Endodermal cell (in vitro differentiated cells): ENCODE results near the gene TRAPPC8. TPM values are rescaled to one million over a fixed set of nuclear protein-coding genes. Genes with fewer than 3 reads are reported as not detected.

Experiments used
- DNase-seq: peaks from one replicate; pipeline ENCODE4 v3.0.0-alpha.2; 2017
- H3K27ac ChIP-seq: 2 replicates; pipeline ENCODE4 v1.5.1; 2013; ENCODE audit warnings: mild to moderate bottlenecking, low read depth, low read length, moderate library complexity
- H3K27me3 ChIP-seq: 2 replicates; pipeline ENCODE4 v1.6.1; 2013; ENCODE audit warnings: mild to moderate bottlenecking, low read length, moderate library complexity; ENCODE audit not compliant: insufficient read depth, control insufficient read depth, poor library complexity, severe bottlenecking
- H3K36me3 ChIP-seq: 2 replicates; pipeline ENCODE4 v1.7.0; 2013; ENCODE audit warnings: mild to moderate bottlenecking, low read length, moderate library complexity; ENCODE audit not compliant: control insufficient read depth, insufficient read depth
- H3K4me1 ChIP-seq: one replicate; pipeline ENCODE4 v1.7.0; 2013; ENCODE audit warnings: low read length; ENCODE audit not compliant: control insufficient read depth, insufficient read depth
- H3K4me3 ChIP-seq: 2 replicates; pipeline ENCODE4 v1.5.1; 2013; ENCODE audit warnings: mild to moderate bottlenecking, low read length, moderate library complexity
- H3K9ac ChIP-seq: 2 replicates; pipeline ENCODE4 v1.6.1; 2013; ENCODE audit warnings: mild to moderate bottlenecking, low read length, moderate library complexity; ENCODE audit not compliant: poor library complexity, severe bottlenecking; ENCODE audit errors: extremely low read depth
- H3K9me3 ChIP-seq: 2 replicates; pipeline ENCODE4 v1.6.1; 2013; ENCODE audit warnings: mild to moderate bottlenecking, low read length, moderate library complexity; ENCODE audit not compliant: control insufficient read depth
- H3K27ac Mint-ChIP-seq: 2 replicates; pipeline ENCODE4 v1.8.0; 2020; ENCODE audit warnings: mixed read lengths
- H3K27me3 Mint-ChIP-seq: 2 replicates; pipeline ENCODE4 v1.8.0; 2021; ENCODE audit warnings: mild to moderate bottlenecking, mixed read lengths; ENCODE audit not compliant: insufficient read depth
- H3K36me3 Mint-ChIP-seq: 2 replicates; pipeline ENCODE4 v1.8.0; 2020; ENCODE audit warnings: low read depth, mixed read lengths
- H3K4me1 Mint-ChIP-seq: 2 replicates; pipeline ENCODE4 v1.8.0; 2020; ENCODE audit warnings: mixed read lengths
- H3K4me3 Mint-ChIP-seq: 2 replicates; pipeline ENCODE4 v1.8.0; 2020; ENCODE audit warnings: mild to moderate bottlenecking, moderate library complexity, mixed read lengths
- H3K9me3 Mint-ChIP-seq: 2 replicates; pipeline ENCODE4 v1.8.0; 2020; ENCODE audit warnings: mild to moderate bottlenecking, mixed read lengths
- CTCF ChIP-seq: fragments of 200-600 bp; sonication (generic); conservative IDR thresholded peaks from 2 replicates; pipeline ENCODE4 v1.5.0; 2021; ENCODE audit warnings: antibody characterized with exemption, mild to moderate bottlenecking
- WGBS, 2 experiments: methylation state at CpG; one replicate each; pipeline versions ENCODE4 v1.1.5 to v1.1.7; 2013; ENCODE audit warnings: missing lambda C conversion rate in 2 of 2, mixed read lengths in 1 of 2; ENCODE audit not compliant: insufficient coverage in 1 of 2, insufficient read length in 1 of 2; 5-methylcytosine and 5-hydroxymethylcytosine counted together
- total RNA-seq, 2 donors: library from RNA; stranded (reverse); fragmentation: NEBNext Ultra II Directional in 1 of 2; extraction: Animal tissue kit (Norgen Biotek cat#: 25700) in 1 of 2; gene quantifications; 2 replicates in 1 of 2; 3 replicates in 1 of 2; pipeline ENCODE4 v1.2.1, GENCODE V29; 2021

The TRAPPC8 gene
- total RNA-seq, 2 donors from 2014 or later: 45.2 to 49.0 TPM

- Mint-ChIP-seq H3K4me3 (no peak overlapping the region), H3K9me3 (no peaks in the 10 kb centered on the region), H3K27ac (no peak overlapping the region), H3K27me3 (no peaks in the 10 kb centered on the region), H3K36me3 (peaks cover 49% of the 10 kb centered on the region), H3K4me1 (no peaks in the 10 kb centered on the region)
- Histone ChIP-seq H3K27me3 (no peaks in the 10 kb centered on the region), H3K4me1 (no peaks in the 10 kb centered on the region), H3K27ac (no peak overlapping the region), H3K9ac (no peak overlapping the region), H3K36me3 (peaks cover 93% of the 10 kb centered on the region), H3K4me3 (no peak overlapping the region), H3K9me3 (no peaks in the 10 kb centered on the region)
- DNase-seq: no peak
- no peak for TF ChIP-seq CTCF
These were observed 82.4 kb downstream of the TRAPPC8 start for GRCh38 chr18:31860488-31860887.

DNA sequence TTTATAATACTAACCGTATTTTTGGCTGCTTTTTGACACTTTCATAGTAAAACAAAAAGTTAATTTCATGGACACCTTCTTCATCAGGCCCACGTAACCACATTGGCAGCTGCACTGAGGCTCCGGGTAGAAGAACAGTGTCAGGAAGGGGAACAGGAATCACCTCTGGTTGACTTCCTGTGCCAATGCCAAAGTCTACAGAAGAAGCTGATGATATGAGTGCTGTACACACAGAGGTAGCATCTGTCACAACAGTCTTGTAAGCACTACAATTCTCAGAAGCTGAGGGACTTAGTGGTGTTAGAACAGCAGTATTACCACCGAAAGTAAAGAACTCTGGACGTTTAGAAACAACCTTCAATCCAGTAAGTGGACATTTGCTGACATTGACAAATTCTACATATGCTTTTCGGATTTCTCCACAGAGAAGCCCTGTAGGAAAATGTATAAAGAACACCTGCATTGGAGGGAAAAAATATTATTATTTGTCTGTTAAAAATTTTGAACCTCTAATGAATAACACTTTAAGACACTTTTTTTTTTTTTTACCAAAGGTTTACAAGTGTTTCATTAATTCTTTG is 85.3 kb downstream of the TRAPPC8 start:
- no peak overlapping the region for H3K27ac ChIP-seq
- H3K27me3 ChIP-seq: no peaks in the 10 kb centered on the region
- no peaks in the 10 kb centered on the region for H3K4me1 Mint-ChIP-seq
- no peaks in the 10 kb centered on the region for H3K9me3 ChIP-seq
- no peaks in the 10 kb centered on the region for H3K9me3 Mint-ChIP-seq
- no peak overlapping the region for H3K27ac Mint-ChIP-seq
- H3K4me1 ChIP-seq: no peaks in the 10 kb centered on the region
- DNase-seq: no peak
- H3K27me3 Mint-ChIP-seq: no peaks in the 10 kb centered on the region
- TF ChIP-seq CTCF: no peak
- H3K36me3 ChIP-seq: peaks cover 93% of the 10 kb centered on the region
- no peak overlapping the region for H3K9ac ChIP-seq
- H3K36me3 Mint-ChIP-seq: peaks cover 62% of the 10 kb centered on the region
- no peak overlapping the region for H3K4me3 ChIP-seq
- H3K4me3 Mint-ChIP-seq: no peak overlapping the region
- 90 to 92% methylated on average over 4 to 6 of the region's 6 CpGs for WGBS, 2 experiments

- Mint-ChIP-seq H3K36me3 (peaks cover 57% of the 10 kb centered on the region), H3K27ac (no peak overlapping the region), H3K27me3 (no peaks in the 10 kb centered on the region), H3K9me3 (no peaks in the 10 kb centered on the region), H3K4me1 (no peaks in the 10 kb centered on the region), H3K4me3 (no peak overlapping the region)
- no peaks in the 10 kb centered on the region for H3K27me3 ChIP-seq
- no peaks in the 10 kb centered on the region for H3K9me3 ChIP-seq
- no peak overlapping the region for H3K27ac ChIP-seq
- no peak overlapping the region for H3K9ac ChIP-seq
- no peaks in the 10 kb centered on the region for H3K4me1 ChIP-seq
- H3K4me3 ChIP-seq: no peak overlapping the region
- 100% methylated on average over 1 of the region's 1 CpG; no CpG with 5 or more reads in 1 of the 2 experiments for WGBS, 2 experiments
- H3K36me3 ChIP-seq: peaks cover 96% of the 10 kb centered on the region
- no peak for TF ChIP-seq CTCF
- DNase-seq: no peak
These were observed 92.1 kb downstream of the TRAPPC8 start for GRCh38 chr18:31850844-31851243.
